A673 (cell line): ENCODE measurements around the gene RFTN1. TPM values are rescaled to one million over a fixed set of nuclear protein-coding genes. Genes with fewer than 3 reads are reported as not detected.

ENCODE experiments used
- BruUV-seq: library from RNA; stranded (reverse); fragments of 400-500 nt; replicated peaks from 2 replicates; lab custom pipeline; 2021; lab: Mats Ljungman, UMichigan
- CTCF ChIA-PET: fragments of 300-600 bp; sonication (Branson Sonifier 250); formaldehyde crosslinking; loops from one replicate; lab custom pipeline; 2022; ENCODE audit warnings: antibody characterized with exemption; lab: Charles Lee
- POLR2A ChIA-PET: fragments of 300-600 bp; sonication (Branson Sonifier 250); formaldehyde crosslinking; loops from one replicate; lab custom pipeline; 2022; ENCODE audit warnings: antibody characterized with exemption; ENCODE audit not compliant: low non-redundant PET; lab: Charles Lee
- DNase-seq: peaks from one replicate; pipeline ENCODE4 v3.0.0-alpha.2; 2015; ENCODE audit warnings: low spot score
- H3K27ac ChIP-seq: fragments of 200-600 bp; sonication (generic); 2 replicates; pipeline ENCODE4 v1.5.1; 2016; ENCODE audit warnings: mixed run types, low read depth, mild to moderate bottlenecking, mixed read lengths, antibody characterized with exemption, low read length; ENCODE audit not compliant: poor library complexity, severe bottlenecking
- H3K27me3 ChIP-seq: fragments of 200-600 bp; sonication (generic); replicated peaks from 2 replicates; pipeline ENCODE4 v1.6.1; 2017; ENCODE audit warnings: mixed run types, low read depth, mild to moderate bottlenecking, mixed read lengths, antibody characterized with exemption, low read length; ENCODE audit not compliant: insufficient read depth, poor library complexity
- H3K36me3 ChIP-seq: fragments of 200-600 bp; sonication (generic); 2 replicates; pipeline ENCODE4 v1.6.1; 2016; ENCODE audit warnings: mixed run types, mild to moderate bottlenecking, mixed read lengths, antibody characterized with exemption, low read length; ENCODE audit not compliant: insufficient read depth, poor library complexity, severe bottlenecking
- H3K4me1 ChIP-seq: fragments of 200-600 bp; sonication (generic); 2 replicates; pipeline ENCODE4 v1.6.1; 2017; ENCODE audit warnings: mixed run types, mild to moderate bottlenecking, mixed read lengths, antibody characterized with exemption, low read length; ENCODE audit not compliant: insufficient read depth, poor library complexity, severe bottlenecking
- H3K4me3 ChIP-seq: fragments of 200-600 bp; sonication (generic); 2 replicates; pipeline ENCODE4 v1.5.1; 2016; ENCODE audit warnings: low read depth, mixed run types, mild to moderate bottlenecking, mixed read lengths, low read length; ENCODE audit not compliant: poor library complexity, severe bottlenecking
- H3K9me3 ChIP-seq: fragments of 200-600 bp; sonication (generic); 2 replicates; pipeline ENCODE4 v1.6.1; 2016; ENCODE audit warnings: mixed run types, low read depth, mild to moderate bottlenecking, mixed read lengths, antibody characterized with exemption, low read length; ENCODE audit not compliant: poor library complexity, severe bottlenecking
- CTCF ChIP-seq: fragments of 300-800, 200-600 bp; sonication (generic); conservative IDR thresholded peaks from 2 replicates; pipeline ENCODE4 v1.5.1; 2017; ENCODE audit warnings: low read depth, mild to moderate bottlenecking, antibody characterized with exemption, low read length, moderate library complexity, mixed read lengths
- EZH2 ChIP-seq: fragments of 200-600 bp; sonication (generic); IDR thresholded peaks from 2 replicates; pipeline ENCODE4 v1.6.1; 2017; ENCODE audit warnings: borderline replicate concordance, low read depth, mild to moderate bottlenecking, mixed read lengths, antibody characterized with exemption, low read length; ENCODE audit not compliant: poor library complexity, severe bottlenecking
- intact Hi-C: fragments of 100-400 bp; cut with micrococcal nuclease; formaldehyde crosslinking; loops from one replicate; pipeline ENCODE4 v1.10.0; 2022; ENCODE audit not compliant: unreplicated experiment
- total RNA-seq: library from RNA; stranded (reverse); gene quantifications from 2 replicates; pipeline ENCODE4 v1.2.3, GENCODE V29; 2021

RFTN1 gene
- total RNA-seq, 1 experiment from 2014 or later: 0.60 TPM

DNA sequence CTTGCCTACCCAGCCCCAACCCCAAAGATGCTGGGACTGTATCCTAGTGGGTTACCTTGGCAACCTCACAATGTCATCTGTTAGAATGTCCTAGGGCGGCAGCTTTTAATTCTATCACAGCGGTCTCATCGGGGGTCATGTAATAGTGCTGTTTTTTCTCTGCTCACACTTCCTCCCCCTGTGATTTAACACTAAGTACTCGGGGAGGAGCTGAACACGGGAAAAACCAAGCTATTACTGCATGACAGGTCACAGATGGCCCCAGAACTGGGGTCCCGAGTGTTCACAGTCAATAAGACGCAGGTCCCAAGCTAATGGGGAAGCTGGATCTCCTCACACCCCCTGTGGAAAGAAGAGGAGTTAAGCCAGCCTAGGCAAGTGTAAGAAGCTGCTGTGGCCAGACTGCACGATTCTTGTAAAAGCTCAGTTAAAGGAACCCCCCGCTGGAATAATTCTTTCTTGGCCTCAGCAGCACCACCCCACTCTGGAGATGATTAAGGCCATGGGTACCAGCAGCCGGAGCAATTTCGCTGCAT, 2.5 kb upstream of the RFTN1 start:
- intact Hi-C loops: no loop called here
- TF ChIP-seq EZH2 (no peak), CTCF (no peak)
- Histone ChIP-seq H3K36me3 (no peaks in the 10 kb centered on the region), H3K9me3 (no peaks in the 10 kb centered on the region), H3K4me3 (no peak overlapping the region), H3K27ac (no peak overlapping the region), H3K4me1 (peaks cover 13% of the 10 kb centered on the region), H3K27me3 (peaks cover 56% of the 10 kb centered on the region)
- ChIA-PET POLR2A (no interaction called here), CTCF (no interaction called here)
- DNase-seq: peak; percentile 82
- no TSS peak for BruUV-seq

DNA sequence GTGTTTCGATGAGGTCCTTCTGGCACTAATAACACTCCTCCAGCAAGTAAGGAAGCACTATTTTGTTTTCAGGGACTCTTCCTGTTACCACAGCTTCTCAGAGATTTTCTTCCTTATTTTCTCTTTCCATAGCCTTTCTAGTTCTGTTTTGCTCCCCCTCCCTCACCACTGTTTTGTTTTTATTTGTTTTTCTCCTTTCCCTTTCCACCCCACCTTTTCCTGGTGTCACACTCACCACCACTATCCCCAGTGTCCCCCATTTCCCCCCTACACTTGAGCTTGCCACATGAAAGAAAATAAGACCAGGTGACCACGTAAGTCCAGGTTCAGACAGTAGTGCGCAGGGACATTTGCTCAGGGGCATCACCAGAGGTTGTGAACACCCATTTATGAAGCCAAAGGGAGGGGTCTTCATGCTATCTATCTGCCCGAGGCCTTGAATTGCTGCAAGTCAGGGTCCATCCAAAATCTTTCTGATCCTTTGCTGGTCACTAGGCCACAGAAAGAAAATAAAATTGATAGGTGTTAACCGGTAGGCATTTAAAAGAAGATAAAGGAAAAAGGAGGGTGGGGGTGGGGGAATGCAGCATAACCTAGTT, 1.4 kb upstream of the RFTN1 start:
- BruUV-seq: no TSS peak
- peaks cover 13% of the 10 kb centered on the region for H3K4me1 ChIP-seq
- H3K27ac ChIP-seq: no peak overlapping the region
- TF ChIP-seq EZH2: no peak
- no peak for TF ChIP-seq CTCF
- H3K4me3 ChIP-seq: no peak overlapping the region
- no peaks in the 10 kb centered on the region for H3K36me3 ChIP-seq
- POLR2A ChIA-PET: no interaction called here
- H3K9me3 ChIP-seq: no peaks in the 10 kb centered on the region
- CTCF ChIA-PET: no interaction called here
- no peak for DNase-seq
- intact Hi-C loops: no loop called here
- H3K27me3 ChIP-seq: peaks cover 51% of the 10 kb centered on the region

- CTCF ChIA-PET: no interaction called here
- intact Hi-C loops: no loop called here
- H3K4me1 ChIP-seq: peaks cover 13% of the 10 kb centered on the region
- H3K9me3 ChIP-seq: no peaks in the 10 kb centered on the region
- POLR2A ChIA-PET: no interaction called here
- H3K4me3 ChIP-seq: peak overlapping the region; percentile 49
- no peaks in the 10 kb centered on the region for H3K36me3 ChIP-seq
- DNase-seq: no peak
- H3K27ac ChIP-seq: no peak overlapping the region
- no peak for TF ChIP-seq EZH2
- no peak for TF ChIP-seq CTCF
- BruUV-seq: no TSS peak
- peaks cover 46% of the 10 kb centered on the region for H3K27me3 ChIP-seq
Observed at GRCh38 chr3:16514021-16514700, 662 bp upstream of the RFTN1 start.
